HG02973 (cell line): ENCODE data around the gene SETD1A.
"Not testable (repeated sequence)": the region's sequence is repeated elsewhere in the genome, so short reads cannot be mapped to it uniquely, and the experiment has no call there.

Experiments used
- ATAC-seq: cut with Tn5 transposase; IDR thresholded peaks from one replicate; pipeline ENCODE4 v1.9.1; 2021; ENCODE audit warnings: moderate library complexity; ENCODE audit not compliant: unreplicated experiment

Gene SETD1A

DNA sequence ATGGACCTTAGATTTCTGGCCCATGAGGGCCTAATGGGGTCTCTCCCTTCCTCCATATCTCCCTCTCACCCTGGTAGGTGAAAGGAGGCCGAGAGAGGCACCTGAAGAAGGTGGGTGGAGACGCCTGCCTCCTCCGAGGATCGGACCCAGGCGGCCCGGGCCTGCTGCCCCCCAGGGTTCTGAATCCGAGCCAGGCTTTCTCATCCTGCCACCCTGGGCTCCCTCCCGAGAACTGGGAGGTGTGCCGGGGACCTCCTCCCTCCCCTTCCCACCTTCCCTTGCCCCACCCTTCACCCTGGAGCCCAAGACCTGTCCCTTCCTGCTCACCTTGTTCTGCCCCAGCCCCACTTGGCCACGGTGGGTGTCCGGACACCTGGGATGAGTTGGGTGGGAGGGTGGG lies 29.2 kb upstream of the SETD1A start:
- no peak for ATAC-seq

- no peak for ATAC-seq
These were observed 28.4 kb upstream of the SETD1A start for GRCh38 chr16:30929167-30929566.

DNA sequence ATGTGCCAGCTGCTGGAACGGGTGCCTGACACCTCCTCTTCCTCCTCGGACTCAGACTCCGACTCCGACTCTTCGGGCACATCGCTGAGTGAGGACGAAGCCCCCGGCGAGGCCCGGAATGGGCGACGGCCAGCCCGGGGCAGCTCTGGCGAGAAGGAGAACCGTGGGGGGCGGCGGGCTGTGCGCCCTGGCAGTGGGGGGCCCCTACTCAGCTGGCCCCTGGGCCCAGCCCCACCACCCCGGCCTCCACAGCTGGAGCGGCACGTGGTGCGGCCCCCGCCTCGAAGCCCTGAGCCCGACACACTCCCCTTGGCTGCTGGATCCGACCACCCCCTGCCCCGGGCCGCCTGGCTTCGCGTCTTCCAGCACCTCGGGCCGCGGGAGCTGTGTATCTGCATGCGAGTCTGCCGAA lies 27.4 kb upstream of the SETD1A start:
- ATAC-seq: no peak

- ATAC-seq: no peak
These were observed 26.4 kb upstream of the SETD1A start for GRCh38 chr16:30931068-30931650.

- no peak for ATAC-seq
These were observed 22.6 kb upstream of the SETD1A start for GRCh38 chr16:30934827-30935557.

GRCh38 chr16:30937692-30938091 lies 19.9 kb upstream of the SETD1A start:
- ATAC-seq: no peak

DNA sequence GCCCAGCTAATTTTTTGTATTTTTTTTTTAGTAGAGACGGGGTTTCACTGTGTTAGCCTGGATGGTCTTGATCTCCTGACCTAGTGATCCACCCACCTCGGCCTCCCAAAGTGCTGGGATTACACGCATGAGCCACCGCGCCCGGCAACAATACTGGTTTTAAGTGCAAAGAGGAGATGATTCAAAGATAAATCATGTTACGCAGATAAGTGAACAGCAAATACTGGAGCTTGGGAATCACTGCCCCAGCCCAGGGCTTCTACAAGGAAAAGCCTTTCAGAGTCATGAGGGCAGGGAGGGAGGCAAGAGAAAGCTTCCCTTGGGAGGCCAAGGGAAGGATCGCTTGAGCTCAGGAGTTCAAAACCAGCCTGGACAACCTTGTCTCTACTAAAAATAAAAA lies 18.0 kb upstream of the SETD1A start:
- ATAC-seq: not testable (repeated sequence)

DNA sequence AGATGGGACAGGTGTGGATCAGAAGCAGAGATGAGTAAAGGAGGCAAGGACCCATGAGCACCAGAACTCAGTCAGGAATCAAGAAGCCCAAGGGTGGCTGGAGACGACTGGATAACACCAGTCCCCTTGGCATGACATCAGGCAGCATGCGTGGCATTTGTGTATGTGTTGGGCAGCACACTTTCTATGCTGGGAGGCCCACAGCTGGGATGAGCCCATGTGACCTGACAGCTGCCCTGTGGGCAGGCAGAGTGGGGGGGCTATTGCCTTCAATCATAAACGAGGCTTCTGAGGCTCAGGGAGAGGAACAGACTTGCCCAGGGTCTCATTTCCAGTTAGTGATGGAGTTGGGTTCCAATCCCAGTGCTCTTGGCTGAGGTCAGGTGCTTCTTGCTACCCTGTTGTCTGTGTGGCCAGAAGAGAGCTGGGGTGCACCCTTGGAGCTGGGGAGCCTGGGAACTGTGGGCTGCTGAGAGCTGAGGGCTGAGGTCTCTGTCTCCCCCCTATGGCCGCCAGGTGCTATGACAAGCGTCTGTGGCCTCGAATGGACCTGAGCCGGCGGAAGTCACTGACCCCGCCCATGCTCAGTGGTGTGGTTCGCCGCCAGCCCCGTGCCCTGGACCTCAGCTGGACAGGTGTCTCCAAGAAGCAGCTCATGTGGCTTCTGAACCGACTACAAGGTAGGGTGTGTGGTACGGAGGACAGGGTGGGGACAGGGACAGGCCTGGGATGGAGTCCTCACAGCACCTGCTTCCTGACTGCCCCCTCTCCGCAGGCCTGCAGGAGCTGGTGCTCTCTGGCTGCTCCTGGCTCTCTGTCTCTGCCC lies 15.7 kb upstream of the SETD1A start:
- ATAC-seq: peak; percentile 87

DNA sequence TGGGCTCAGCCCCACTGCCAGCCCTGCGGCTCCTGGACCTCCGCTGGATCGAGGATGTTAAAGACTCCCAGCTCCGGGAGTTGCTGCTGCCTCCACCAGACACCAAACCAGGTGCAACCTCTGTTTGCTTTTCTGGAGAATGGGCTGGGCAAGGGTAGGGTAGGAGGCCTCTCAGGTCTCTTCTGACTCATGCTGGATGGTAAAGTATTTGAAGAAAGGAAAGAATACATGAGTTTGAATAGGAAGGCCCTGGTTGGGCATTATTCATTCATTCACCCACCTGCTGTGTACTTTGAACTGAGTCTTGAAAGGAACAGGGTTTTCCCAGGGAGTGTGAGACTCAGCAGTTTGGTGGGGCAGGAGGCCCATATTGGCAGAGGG lies 15.1 kb upstream of the SETD1A start:
- ATAC-seq: no peak

DNA sequence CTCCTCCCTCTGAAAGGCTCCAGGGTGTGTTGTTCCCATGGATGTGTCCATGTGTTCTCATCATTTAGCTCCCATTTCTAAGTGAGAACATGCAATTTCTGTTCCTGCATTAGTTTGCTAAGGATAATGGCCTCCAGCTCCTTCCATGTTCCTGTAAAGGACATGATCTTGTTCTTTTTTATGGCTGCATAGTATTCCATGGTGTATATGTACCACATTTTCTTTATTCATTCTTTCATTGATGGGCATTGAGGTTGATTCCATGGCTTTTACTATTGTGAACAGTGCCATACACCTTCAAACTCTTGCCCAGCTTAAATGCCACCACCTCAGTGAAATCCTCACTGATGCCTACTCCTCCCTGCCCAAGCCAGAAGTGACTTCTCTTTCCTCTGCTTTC lies 13.2 kb upstream of the SETD1A start:
- no peak for ATAC-seq

DNA sequence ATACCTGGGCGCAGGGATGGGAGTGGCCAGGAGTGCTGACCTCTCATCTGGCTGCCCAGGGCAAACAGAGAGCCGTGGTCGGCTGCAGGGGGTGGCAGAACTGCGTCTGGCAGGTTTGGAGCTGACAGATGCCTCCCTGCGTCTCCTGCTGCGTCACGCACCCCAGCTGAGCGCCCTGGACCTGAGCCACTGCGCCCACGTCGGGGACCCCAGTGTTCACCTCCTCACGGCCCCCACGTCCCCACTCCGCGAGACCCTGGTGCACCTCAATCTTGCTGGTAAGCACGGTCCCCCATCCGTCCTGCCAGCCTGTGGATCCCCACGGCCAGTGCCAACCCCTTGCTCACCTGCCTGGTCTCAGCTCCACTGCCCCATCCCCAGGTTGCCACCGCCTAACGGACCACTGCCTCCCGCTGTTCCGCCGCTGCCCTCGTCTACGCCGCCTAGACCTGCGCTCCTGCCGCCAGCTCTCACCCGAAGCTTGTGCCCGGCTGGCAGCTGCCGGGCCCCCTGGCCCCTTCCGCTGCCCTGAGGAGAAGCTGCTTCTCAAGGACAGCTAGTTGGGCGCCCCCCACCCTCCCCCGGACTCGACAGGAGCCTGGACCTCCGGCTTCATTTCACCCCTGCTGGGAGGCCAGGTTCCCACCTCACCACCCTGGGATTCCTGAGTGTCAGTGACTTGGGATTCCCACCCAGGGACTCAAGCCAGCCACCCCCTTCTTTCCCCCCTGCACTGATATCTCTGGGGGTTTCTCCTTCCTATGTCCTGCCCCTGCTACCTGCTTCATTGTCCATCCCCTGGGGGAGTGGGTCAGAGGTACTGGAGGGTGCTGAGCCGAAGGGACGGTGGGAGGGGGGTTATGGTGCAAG lies 10.6 kb upstream of the SETD1A start:
- ATAC-seq: no peak

DNA sequence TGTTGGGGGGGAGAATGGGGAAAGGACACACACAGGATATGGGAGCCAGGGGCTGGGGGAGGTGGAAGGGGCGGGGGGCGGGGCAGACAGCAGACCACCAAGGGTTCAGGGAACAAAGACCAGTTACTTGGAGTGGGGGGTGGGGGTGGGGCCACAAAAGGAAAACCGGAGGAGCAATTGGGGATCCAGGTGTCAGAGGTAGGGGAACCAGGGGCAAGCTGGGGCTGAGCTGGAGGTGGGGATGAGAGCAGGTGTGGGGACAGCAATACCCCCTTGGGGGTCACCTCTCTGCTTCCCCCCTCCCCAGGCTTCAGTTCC lies 10.1 kb upstream of the SETD1A start:
- no peak for ATAC-seq

DNA sequence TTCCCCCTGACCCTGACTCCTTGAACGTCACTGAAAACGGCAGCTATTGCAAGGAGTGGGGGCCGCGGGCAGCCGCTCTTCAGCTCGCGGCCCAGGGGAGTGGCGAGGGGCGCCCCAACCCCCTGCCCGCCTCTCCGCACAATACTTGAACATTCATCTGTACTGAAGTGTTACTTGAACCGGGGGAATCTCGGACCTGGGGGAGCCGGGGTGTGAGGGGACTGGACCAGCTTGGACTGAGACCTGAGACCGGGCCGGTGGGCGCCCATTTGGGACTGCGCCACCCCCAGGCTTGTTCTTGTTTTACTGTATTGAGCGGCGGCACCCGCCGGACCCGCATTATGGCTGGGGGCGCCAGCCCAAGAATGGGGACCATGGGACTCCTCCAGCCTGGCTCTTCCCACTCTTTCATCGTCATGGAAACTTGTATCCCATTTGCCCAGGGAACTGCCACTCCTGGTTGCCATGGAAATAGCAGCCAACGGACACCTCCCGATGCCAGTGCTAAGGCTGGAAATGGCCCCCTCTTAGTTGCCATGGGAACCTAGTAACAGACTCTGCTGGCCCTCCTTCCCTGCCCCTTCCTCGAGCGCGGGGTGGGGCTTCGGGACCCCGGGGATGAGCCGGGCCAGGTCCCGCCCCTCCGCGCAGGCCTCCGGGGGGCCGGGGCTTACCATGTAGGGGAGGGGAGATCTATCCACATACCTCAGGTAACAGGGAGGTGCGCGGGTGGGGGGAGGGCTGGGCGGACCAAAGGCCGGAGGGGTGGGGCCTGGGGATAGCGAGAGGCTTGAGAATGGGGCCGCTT lies 9.5 kb upstream of the SETD1A start:
- ATAC-seq: no peak

DNA sequence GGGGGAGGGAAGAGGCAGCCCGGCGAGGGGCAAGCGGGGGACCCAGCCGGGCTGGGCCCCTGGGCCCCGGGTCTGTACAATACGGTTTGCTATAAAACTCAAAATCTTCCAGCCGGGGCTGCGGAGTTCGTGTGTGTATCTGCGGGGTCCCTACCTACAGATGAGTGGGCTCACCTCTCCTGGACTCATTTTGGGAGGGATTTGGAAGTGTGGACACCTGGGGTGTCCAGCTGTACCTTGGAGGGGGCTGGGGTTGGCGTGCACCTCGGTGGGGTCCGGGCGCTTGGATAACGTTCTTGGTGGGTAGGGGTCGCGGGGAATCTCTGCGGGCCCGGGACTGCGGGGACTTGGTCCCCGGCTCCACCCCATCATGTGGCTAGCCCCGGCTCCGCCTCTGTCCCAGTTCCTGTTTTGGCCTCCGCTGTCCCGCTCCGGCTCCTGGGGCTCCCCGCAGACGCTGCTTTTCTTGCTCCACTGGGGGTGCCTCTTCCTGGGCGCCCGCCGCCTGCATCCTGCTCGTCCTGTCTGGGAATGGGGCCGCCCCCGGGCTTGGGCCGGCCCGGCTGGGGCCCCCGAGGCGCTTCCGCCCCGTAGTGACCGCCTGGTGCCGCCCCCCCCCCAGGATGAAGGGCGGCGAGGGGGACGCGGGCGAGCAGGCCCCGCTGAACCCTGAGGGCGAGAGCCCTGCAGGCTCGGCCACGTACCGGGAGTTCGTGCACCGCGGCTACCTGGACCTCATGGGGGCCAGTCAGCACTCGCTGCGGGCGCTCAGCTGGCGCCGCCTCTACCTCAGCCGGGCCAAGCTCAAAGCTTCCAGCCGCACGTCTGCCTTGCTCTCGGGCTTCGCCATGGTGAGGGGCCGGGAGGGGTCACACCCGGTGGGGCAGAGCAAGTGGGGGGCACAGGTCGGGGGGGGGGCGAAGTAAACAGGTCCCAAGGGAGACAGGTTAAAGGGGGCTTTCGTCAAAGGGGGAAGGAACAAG lies 8.6 kb upstream of the SETD1A start, which contains the start of gene ORAI3:
TSS of gene ORAI3 (plus strand) at position 402 of the 983 bp plus-strand sequence. CDS start at position 624, 222 bp downstream.
- ATAC-seq: peak; percentile 59

GRCh38 chr16:30949650-30950515 lies 7.7 kb upstream of the SETD1A start:
- ATAC-seq: peak; percentile 33

GRCh38 chr16:30950516-30951065 lies 7.0 kb upstream of the SETD1A start:
- peak; percentile 2 for ATAC-seq

DNA sequence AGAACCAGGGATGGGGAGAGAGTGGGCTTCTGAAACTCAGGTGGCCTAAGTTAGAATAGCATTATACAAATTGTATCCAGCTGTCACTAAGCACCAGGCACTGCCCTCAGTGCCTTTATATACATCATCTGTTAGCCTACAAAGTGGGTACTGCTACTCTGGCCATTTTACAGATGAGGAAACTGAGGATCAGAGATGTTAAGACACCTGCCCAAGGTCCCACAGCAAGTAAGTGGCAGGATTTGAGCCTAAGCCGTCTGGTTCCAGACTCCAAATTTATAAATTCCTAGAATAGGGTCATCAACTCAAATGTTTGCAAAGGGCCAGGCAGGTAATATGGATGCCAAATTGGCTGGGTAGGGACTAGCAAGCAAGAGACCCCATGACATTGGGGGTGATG lies 6.4 kb upstream of the SETD1A start:
- ATAC-seq: no peak

- ATAC-seq: no peak
These were observed 5.8 kb upstream of the SETD1A start for GRCh38 chr16:30951750-30952149.
